Measurements from ENCODE around the gene CANT1.

- TF ChIP-seq CTCF (IDR thresholded peaks at IDR 0.05) (no peak), POLR2A (IDR thresholded peaks at IDR 0.05) (no peak)
Observed at GRCh38 chr17:78995761-78996451, 13.7 kb downstream of the CANT1 start.
